KMS-11 (cell line): Measurements from ENCODE around the gene URM1.

ENCODE experiments used
- H2AFZ ChIP-seq: fragments of 200-600 bp; sonication (generic); 2 replicates; pipeline ENCODE4 v1.6.1; 2016; ENCODE audit warnings: antibody characterized with exemption, mixed run types, low read depth
- H3K27ac ChIP-seq: fragments of 200-600 bp; sonication (generic); 2 replicates; pipeline ENCODE4 v1.6.1; 2016; ENCODE audit warnings: mild to moderate bottlenecking, mixed run types
- H3K27me3 ChIP-seq: fragments of 200-600 bp; sonication (generic); 2 replicates; pipeline ENCODE4 v1.6.1; 2017; ENCODE audit warnings: mild to moderate bottlenecking, low read depth, mixed run types, moderate library complexity; ENCODE audit not compliant: insufficient read depth
- H3K36me3 ChIP-seq: fragments of 200-600 bp; sonication (generic); 2 replicates; pipeline ENCODE4 v1.6.1; 2017; ENCODE audit warnings: mild to moderate bottlenecking, mixed run types; ENCODE audit not compliant: insufficient read depth
- H3K4me1 ChIP-seq: fragments of 200-600 bp; sonication (generic); 2 replicates; pipeline ENCODE4 v1.6.1; 2016; ENCODE audit warnings: mild to moderate bottlenecking, low read depth, mixed run types; ENCODE audit not compliant: poor library complexity, severe bottlenecking
- H3K4me2 ChIP-seq: fragments of 200-600 bp; sonication (generic); 2 replicates; pipeline ENCODE4 v1.7.0; 2016; ENCODE audit warnings: mild to moderate bottlenecking, mixed run types
- H3K4me3 ChIP-seq: fragments of 200-600 bp; sonication (generic); IDR thresholded peaks from 2 replicates; pipeline ENCODE4 v1.6.1; 2017; ENCODE audit warnings: low read depth, low read length, mixed read lengths; ENCODE audit not compliant: insufficient read depth
- H3K79me2 ChIP-seq: fragments of 200-600 bp; sonication (generic); 2 replicates; pipeline ENCODE4 v1.6.1; 2016; ENCODE audit warnings: low read depth, mixed run types; ENCODE audit not compliant: insufficient read depth
- H3K9ac ChIP-seq: fragments of 200-600 bp; sonication (generic); 2 replicates; pipeline ENCODE4 v1.6.1; 2016; ENCODE audit warnings: mild to moderate bottlenecking, mixed run types
- H4K20me1 ChIP-seq: fragments of 200-600 bp; sonication (generic); 2 replicates; pipeline ENCODE4 v1.6.1; 2016; ENCODE audit warnings: mild to moderate bottlenecking, mixed run types; ENCODE audit not compliant: insufficient read depth
- TF ChIP-seq, protein P1 (sequence below): fragments of 200-600 bp; sonication (generic); conservative IDR thresholded peaks from 2 replicates; pipeline ENCODE4 v1.6.1; 2017; ENCODE audit warnings: low read depth, mild to moderate bottlenecking, antibody characterized with exemption, low read length, moderate library complexity, mixed read lengths

URM1 gene

DNA sequence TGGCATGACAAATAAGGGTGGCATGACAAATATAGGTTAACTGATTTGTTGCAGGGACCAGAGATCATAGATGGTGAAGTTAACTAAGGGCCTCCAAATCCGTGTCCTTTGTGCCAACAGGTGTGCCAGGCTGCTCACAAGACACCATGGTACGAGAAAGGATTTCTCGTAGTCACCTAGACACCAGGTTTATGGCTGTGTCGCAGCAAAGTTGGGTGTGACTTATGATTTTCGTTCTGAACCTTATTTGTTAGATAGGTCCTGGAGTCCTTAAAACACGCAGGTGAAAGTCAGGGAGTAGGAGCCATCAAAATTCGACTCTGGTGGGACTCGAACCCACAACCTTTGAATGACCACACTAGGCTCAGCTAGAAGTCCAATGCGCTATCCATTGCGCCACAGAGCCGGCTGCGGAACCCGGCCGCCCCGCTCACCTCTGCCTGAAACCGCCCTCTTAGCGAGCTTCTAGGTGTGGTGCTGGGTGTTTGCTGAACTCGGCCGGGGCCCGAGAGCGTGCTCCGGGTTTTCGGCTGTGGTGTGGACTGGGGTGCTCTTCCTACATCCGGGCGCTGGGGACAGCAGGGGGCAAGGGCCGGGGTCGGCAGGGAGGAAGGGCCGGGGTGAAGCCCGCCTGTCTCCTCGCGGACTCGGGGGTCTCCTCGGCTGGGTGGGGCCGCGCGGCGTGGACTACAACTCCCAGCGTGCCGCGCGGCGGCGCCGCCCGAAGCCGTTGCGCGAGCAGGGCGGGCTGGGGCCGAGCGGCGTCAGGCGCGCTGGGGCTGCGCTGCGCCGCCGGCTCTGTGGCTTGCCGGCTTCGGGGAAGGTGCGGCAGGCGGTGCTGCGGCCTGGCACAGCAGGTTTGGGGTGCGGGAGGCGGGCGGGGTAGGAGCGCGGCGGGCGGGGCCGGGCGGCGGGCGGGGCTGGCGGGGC lies 31.1 kb upstream of the URM1 start, which contains the start of gene SLC27A4:
SLC27A4 (plus strand) TSS at position 767 of the 930 bp plus-strand sequence. CDS start 2,606 bp downstream, outside the sequence.
- Histone ChIP-seq H3K4me2 (peak within 1 kb of the TSS; percentile 88), H3K9ac (peak within 1 kb of the TSS; percentile 59; the same call in 1 of the 2 replicates), H3K4me1 (peaks cover 14% of the 10 kb centered on the region), H3K36me3 (no peaks in the 10 kb centered on the region), H2AFZ (peak within 1 kb of the TSS; percentile 93), H3K79me2 (no peaks in the 10 kb centered on the region), H3K27me3 (no peaks in the 10 kb centered on the region), H4K20me1 (no peaks in the 10 kb centered on the region), H3K27ac (peak within 1 kb of the TSS; percentile 64), H3K4me3 (no peak within 1 kb of the TSS)
- TF ChIP-seq, protein P1, sequence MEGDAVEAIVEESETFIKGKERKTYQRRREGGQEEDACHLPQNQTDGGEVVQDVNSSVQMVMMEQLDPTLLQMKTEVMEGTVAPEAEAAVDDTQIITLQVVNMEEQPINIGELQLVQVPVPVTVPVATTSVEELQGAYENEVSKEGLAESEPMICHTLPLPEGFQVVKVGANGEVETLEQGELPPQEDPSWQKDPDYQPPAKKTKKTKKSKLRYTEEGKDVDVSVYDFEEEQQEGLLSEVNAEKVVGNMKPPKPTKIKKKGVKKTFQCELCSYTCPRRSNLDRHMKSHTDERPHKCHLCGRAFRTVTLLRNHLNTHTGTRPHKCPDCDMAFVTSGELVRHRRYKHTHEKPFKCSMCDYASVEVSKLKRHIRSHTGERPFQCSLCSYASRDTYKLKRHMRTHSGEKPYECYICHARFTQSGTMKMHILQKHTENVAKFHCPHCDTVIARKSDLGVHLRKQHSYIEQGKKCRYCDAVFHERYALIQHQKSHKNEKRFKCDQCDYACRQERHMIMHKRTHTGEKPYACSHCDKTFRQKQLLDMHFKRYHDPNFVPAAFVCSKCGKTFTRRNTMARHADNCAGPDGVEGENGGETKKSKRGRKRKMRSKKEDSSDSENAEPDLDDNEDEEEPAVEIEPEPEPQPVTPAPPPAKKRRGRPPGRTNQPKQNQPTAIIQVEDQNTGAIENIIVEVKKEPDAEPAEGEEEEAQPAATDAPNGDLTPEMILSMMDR: no peak

DNA sequence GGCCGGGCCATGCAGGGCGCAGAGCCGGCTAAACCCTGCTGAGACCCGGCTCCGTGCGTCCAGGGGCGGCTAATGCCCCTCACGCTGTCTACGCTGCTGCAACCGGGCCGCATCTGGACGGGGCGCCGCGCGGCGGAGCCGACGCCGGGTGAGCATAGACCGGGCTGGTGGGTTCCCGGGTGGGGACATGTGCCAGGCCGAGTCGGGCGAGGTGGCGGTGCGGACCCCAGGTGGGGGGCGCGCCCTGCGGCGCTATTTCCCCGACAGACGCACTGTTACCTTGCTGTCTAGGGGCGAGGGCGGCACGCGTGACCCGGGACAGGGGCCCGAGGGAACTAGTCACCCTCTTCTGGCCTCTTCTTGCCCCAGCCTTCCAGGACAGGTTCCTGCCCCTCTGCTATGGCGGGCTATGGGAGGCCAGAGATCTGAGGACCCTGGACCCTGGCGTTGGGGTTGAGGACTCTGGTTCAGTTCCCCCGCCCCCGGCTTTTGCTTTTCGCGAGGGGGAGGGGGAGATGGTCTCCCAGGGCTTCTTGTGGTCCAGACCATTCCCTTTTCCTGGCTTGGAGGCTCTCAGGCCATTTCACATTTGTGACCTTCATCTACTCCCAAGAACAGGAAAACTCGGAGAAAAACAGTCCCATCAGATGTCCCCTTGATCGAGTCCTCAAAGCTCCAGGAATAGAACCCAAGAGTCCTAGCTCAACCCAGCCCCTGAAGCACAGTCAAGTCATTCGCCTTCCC lies 30.3 kb upstream of the URM1 start:
- peak overlapping the region; percentile 22; the same call in 1 of the 2 replicates for H3K27ac ChIP-seq
- no peaks in the 10 kb centered on the region for H3K36me3 ChIP-seq
- H3K9ac ChIP-seq: peak overlapping the region; percentile 37; the same call in 1 of the 2 replicates
- H3K4me1 ChIP-seq: peaks cover 14% of the 10 kb centered on the region
- H3K79me2 ChIP-seq: no peaks in the 10 kb centered on the region
- H3K27me3 ChIP-seq: no peaks in the 10 kb centered on the region
- H3K4me2 ChIP-seq: peak overlapping the region; percentile 88
- TF ChIP-seq, protein P1: no peak
- no peaks in the 10 kb centered on the region for H4K20me1 ChIP-seq
- peak overlapping the region; percentile 93 for H2AFZ ChIP-seq
- H3K4me3 ChIP-seq: no peak overlapping the region

DNA sequence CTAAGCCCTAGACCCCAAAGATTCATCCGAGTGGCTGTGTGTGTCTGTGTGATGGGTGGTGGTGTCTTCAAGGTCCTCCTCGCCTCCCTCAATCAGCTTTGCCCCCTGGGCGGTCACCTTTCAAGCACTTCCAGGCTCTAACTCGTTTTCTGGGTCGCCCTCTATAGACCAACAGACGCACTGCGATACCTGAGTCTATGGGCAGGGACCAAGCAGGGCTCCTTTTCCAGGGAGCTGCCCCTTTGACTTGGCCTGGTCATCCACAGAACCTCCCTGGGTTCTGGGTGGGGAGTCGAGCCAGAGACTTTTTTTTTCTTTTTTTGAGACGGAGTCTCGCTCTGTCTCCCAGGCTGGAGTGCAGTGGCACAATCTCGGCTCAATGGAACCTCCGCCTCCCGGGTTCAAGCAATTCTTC lies 29.7 kb upstream of the URM1 start:
- Histone ChIP-seq H4K20me1 (no peaks in the 10 kb centered on the region), H3K79me2 (no peaks in the 10 kb centered on the region), H3K27me3 (no peaks in the 10 kb centered on the region), H3K4me2 (peak overlapping the region; percentile 88), H3K9ac (peak overlapping the region; percentile 37; the same call in 1 of the 2 replicates), H3K4me3 (no peak overlapping the region), H3K27ac (no peak overlapping the region), H2AFZ (peak overlapping the region; percentile 93), H3K36me3 (no peaks in the 10 kb centered on the region), H3K4me1 (peaks cover 14% of the 10 kb centered on the region)
- TF ChIP-seq, protein P1: peak; percentile 72

DNA sequence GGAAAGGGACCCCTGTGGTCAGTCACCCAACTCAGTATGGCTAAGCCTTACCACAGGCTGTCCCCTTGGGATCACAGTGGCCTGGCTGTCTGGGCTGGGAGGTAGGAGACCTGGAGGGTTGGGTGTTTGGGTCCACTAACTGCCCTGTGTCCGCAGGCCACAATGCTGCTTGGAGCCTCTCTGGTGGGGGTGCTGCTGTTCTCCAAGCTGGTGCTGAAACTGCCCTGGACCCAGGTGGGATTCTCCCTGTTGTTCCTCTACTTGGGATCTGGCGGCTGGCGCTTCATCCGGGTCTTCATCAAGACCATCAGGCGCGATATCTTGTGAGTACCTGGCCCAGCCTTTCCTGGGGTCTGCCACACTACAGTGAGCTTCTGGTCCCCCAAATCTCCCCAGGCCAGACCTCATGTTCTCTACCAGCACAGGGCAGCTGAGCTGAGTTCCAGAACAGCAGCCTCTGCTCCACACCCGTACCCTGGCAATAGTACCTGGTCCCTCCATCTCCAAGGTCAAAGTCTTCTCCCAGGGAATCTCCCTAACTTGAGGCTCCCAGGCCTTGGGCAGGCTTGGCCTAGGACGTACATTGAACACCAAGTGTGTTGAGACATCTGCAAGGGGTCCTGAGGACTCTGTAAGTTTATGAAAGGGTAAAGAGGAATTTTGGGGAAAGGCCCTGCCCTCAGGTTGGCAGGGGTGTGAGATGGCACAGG lies 28.0 kb upstream of the URM1 start:
- no peak overlapping the region for H2AFZ ChIP-seq
- peaks cover 14% of the 10 kb centered on the region for H3K4me1 ChIP-seq
- no peak overlapping the region for H3K4me2 ChIP-seq
- no peaks in the 10 kb centered on the region for H3K36me3 ChIP-seq
- H4K20me1 ChIP-seq: no peaks in the 10 kb centered on the region
- H3K27ac ChIP-seq: no peak overlapping the region
- TF ChIP-seq, protein P1: no peak
- H3K4me3 ChIP-seq: no peak overlapping the region
- H3K27me3 ChIP-seq: no peaks in the 10 kb centered on the region
- no peak overlapping the region for H3K9ac ChIP-seq
- H3K79me2 ChIP-seq: no peaks in the 10 kb centered on the region
